NCI-H187 treated with DMSO at 0.1 percent for 48 hours (cell line): ENCODE results near the gene ZFP62.
A peak's percentile ranks its signal among the peaks of the same experiment; 100 is the strongest.

Source experiments
- DNase-seq: peaks from one replicate; lab custom pipeline; 2025; lab: John Stamatoyannopoulos, UW

Gene ZFP62

GRCh38 chr5:180810210-180810958 lies 50.7 kb downstream of the ZFP62 start:
- DNase-seq, result peak; percentile 58

GRCh38 chr5:180809403-180810209 lies 51.5 kb downstream of the ZFP62 start:
- DNase-seq, result peak; percentile 26

DNA sequence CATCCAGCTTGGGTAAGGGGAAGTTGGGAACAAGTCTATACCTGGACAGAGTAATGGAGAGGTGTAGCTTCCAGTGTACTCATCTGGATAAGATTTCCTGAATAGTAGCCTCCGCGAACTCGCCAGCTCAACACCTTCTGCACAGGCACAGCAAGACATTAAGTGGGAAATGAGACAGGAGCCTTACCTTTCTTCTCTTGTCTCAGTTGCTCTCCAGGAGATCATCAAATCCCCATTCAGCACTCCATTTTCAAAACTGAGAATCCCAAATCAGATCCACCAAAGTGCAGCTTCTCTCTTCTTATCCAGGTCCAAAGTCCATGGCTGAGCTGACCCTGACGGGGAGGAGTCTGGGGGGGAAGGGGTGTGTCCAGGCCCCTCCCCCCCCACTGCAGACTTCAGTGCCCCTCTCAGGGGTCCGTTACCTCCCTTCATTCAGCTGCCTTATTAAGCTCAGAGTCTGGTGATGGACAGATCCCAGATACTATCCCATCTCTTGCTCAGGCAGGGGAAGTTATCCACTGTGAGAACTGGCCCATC lies 52.5 kb downstream of the ZFP62 start:
- DNase-seq, result no peak

DNA sequence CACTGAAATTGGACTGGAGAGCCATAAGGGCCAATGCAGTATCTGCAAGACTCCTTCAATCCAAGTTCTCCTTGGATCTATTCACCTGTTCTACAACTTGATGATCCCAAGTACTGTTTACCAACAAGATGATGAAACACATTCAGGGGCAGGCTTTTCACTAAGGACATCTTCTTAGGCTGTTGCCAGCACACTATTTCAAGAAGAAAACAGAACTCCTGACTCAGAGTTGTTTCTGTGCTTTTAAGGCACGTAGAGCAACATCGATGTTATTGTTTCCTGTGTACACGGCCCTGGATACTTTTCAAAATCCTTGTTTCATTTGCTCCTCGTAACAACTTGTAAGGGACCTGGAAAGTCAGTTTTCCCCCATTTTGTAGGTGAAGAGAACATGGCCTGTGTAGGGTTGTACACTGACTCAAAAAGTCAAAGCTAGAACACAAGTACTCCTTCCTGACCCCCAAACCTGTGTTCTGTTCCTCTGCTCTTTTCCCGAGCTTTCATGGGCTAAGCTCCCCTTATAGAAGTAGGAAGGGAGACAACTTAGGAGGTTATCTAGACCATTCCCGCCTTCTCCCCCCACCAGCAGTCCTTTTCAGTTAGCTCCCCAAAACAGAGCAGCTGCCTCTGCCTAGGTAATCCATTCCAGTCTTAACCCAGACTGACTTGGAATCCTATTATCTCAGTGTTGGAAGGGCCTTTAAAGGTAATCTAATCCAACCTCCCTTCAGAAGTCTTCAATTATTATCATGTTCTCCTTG lies 53.2 kb downstream of the ZFP62 start:
- DNase-seq, result no peak

DNA sequence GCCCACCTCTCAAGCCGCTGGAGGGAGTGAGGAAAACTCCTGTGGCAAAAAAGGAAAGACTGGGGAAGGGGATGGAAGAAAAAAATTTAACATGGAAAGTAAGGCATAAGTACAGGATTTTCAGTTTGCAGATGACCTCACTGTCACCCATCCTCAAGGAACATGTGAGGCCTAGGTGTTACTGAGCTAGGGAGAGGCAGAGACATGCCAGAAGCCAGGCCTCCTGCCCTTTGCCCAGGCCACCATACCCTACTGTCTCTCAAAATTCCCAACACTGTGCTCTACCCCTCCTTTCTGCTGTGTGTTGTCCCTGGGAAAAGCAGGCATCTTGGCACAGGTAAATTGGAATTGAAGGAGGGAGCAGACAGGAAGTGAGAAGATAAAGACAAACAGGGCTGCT lies 54.0 kb downstream of the ZFP62 start:
- no peak for DNase-seq

DNA sequence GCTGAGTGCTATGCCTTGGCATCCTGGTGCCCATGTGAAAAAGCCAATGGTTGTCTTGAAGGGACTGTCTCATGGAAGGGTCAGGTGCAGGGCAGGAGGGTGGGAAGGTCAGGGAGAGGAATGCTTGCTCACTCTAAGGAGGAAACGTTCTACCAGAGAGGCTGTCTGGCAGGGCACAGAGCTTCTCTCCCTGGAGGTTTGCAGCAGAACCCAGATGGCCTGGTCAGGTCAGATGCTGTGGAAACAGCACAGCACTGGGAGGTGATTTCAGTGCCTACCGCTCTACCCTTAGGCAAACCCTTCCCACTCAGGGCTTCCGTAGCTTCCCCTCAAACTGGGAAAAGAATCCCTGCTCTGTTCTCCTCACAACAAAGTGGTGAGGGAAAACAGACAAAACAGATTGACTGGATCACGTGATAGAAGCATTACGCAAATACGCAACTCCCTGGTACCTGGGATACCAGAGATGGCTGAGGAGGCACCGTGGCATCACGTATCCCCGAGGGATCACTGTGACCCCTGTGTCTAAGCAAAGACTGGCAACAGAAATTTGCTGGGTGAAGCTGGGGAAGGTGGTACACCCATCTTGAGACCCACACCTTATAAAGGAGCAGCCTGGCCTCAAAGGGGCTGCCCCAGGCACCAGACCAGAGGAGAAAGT lies 54.6 kb downstream of the ZFP62 start:
- no peak for DNase-seq

GRCh38 chr5:180804129-180804618 lies 56.9 kb downstream of the ZFP62 start:
- DNase-seq, result no peak

- no peak for DNase-seq
These were observed 57.6 kb downstream of the ZFP62 start for GRCh38 chr5:180803181-180804128.

GRCh38 chr5:180802325-180803180 lies 58.5 kb downstream of the ZFP62 start, which contains the start of gene MGAT1:
Gene MGAT1, minus strand, starts transcription at chr5:180802806. Its CDS starts 9,835 bp downstream, at chr5:180792971.
- DNase-seq, result no peak

DNA sequence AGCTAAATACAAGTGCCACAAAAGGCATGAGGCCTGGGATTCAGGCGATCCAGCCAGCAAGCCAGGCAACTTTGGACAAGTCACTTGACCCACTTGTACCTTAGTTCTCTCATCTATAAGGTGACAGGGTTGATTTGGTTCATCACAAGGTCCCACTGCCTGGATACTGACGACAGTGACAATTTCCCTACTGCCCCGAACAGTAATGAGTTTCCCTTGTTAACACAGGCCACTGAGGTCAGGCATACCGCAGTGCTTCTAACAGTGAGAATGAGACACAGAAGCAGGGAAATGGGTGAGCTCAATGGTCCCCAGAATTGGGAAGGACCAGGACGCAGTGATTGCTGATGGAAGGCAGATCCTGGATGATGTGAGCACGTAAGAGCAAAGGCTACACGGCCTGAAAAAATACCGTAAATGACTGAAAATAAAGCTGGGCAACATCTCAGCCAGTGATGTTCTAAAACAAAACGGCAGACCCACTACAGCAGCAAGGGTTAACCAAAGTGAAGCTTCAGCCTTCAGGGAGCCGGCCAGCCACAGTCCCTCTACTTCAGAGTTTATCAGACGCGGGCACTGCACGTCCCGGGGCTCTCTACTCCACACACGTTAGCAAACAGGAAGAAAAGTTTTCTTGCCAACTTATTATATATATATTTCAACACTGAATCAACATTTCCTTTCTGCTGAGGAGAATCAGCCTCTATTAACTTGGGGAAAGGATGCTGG lies 59.3 kb downstream of the ZFP62 start:
- DNase-seq, result no peak

DNA sequence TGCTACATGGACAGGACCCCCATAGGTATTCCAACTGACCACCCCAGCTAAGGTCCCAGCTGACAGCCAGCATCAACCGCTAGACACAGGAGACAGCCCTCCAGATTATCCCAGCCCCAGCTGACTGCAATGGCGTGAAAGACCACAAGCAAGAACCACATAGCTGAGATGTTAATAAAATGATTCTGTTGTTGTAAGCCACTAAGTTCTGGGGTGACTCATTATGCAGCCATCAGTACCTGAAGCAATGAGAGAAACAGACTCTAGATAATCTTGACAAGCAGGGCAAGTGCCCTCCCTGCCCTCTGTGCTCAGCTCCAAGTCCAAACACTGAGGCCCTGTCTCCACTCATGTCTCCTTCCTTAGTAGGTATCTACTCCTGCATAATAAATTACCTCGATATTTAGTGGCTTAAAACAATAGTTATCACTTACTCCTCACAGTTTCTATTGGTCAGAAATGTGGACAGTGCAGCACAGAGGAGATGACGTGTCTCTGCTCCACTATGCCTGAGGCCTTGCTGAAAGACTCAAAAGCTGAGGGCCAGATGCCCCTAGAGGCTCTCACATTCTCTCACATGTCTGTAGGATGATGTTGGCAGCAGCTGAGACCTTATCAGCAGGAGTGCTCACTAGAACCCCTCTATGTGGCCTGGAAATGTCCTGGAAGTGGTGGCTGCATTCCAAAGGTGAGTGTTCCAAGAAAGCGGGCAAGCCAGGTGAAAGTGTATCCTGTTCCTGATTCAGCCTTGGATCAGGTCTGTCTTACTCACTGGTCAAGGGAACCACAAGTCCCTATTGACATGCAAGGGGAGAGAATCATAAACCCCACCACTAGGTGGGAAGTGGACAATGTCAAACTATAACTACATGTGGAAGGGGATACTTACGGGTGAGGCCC lies 60.9 kb downstream of the ZFP62 start:
- no peak for DNase-seq

- DNase-seq, result no peak
These were observed 61.9 kb downstream of the ZFP62 start for GRCh38 chr5:180799194-180799593.

- no peak for DNase-seq
These were observed 62.9 kb downstream of the ZFP62 start for GRCh38 chr5:180798193-180798592.
